Uterus (tissue), 2 donors: ENCODE data around the gene P3H2.

Experiments used
- CTCF ChIP-seq, 4 experiments: fragments of 200-600 bp in 2 of 4; fragments of 450-650 bp in 2 of 4; sonication (generic) in 2 of 4; IDR thresholded peaks; one replicate each; pipeline ENCODE4 v1.5.1; 2016 to 2019; ENCODE audit warnings: antibody characterized with exemption in 4 of 4, mild to moderate bottlenecking in 2 of 4, moderate library complexity in 1 of 4
- POLR2A ChIP-seq, 2 donors: fragments of 450-650 bp; IDR thresholded peaks; one replicate each; pipeline ENCODE4 v1.6.1; 2016; ENCODE audit warnings: antibody characterized with exemption in 2 of 2, mild to moderate bottlenecking in 1 of 2, moderate library complexity in 1 of 2

GRCh38 chr3:190003068-190003467 lies 117.6 kb downstream of the P3H2 start:
- TF ChIP-seq CTCF (IDR thresholded peaks at IDR 0.05) (no peak), POLR2A (IDR thresholded peaks at IDR 0.05) (no peak)
